ENCODE results near the gene PWWP2B.

DNA sequence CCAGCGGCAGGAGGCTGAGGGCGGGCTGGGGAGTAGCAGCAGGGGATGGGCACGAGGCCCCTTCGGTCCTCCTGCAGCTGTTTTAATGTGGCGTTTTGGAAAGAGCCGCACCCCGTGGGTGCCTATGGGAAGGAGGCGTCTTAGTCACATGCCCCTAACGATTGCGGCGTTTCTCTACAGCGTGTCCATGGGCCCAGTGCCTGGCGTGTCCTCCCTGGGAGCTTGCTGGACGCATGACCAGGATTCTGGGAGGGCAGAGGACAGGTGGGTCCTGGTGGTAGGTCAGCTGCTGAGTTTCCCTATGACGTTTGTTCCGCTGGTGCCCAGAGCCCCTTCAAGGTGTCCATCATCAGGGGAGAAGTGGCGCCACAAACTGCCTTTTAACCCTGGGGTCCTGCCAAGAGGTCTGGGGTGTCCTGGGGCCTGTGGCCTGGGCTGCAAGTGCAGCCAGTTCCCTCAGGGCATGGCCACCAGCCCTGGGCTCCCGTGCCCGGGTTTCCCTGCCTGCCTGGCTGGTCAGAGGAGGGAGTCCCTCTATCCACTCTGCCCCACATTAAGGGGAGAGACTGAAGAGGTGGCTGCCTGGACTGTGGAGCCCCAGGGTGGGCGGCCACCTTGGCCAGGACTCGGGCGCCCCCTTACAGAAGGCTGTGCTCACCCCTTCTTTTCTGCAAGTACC lies 48.7 kb downstream of the PWWP2B start:
- no peak for TF ChIP-seq CEBPB (IDR thresholded peaks at IDR 0.05)
- TF ChIP-seq TCF12 (IDR thresholded peaks at IDR 0.05; ENCODE audit: low read depth), result no peak
- TF ChIP-seq YY1 (IDR thresholded peaks at IDR 0.05; ENCODE audit: low read depth), result no peak
- peak; percentile 91 for TF ChIP-seq USF1 (IDR thresholded peaks at IDR 0.05)

All from Ishikawa (cell line).